Measurements from ENCODE around the gene IFNLR1.

The IFNLR1 gene

GRCh38 chr1:24178407-24178806, 8.7 kb downstream of the IFNLR1 start:
- no peak for DNase-seq

- DNase-seq: no peak
These were observed 9.9 kb downstream of the IFNLR1 start for GRCh38 chr1:24177161-24177560.

- no peak for DNase-seq
These were observed 11.9 kb downstream of the IFNLR1 start for GRCh38 chr1:24175033-24175755.

GRCh38 chr1:24173638-24174575, 13.2 kb downstream of the IFNLR1 start:
- DNase-seq: no peak

GRCh38 chr1:24172598-24172997, 14.5 kb downstream of the IFNLR1 start:
- no peak for DNase-seq

GRCh38 chr1:24169286-24169685, 17.8 kb downstream of the IFNLR1 start:
- DNase-seq: no peak

- no peak for DNase-seq
These were observed 18.8 kb downstream of the IFNLR1 start for GRCh38 chr1:24168245-24168644.

GRCh38 chr1:24167008-24167407, 20.1 kb downstream of the IFNLR1 start:
- DNase-seq: no peak

GRCh38 chr1:24165500-24165899, 21.6 kb downstream of the IFNLR1 start:
- no peak for DNase-seq

- DNase-seq: no peak
These were observed 23.1 kb downstream of the IFNLR1 start for GRCh38 chr1:24164004-24164403.

GRCh38 chr1:24162201-24162600, 24.9 kb downstream of the IFNLR1 start:
- DNase-seq: no peak

GRCh38 chr1:24161270-24161669, 25.8 kb downstream of the IFNLR1 start:
- no peak for DNase-seq

- DNase-seq: no peak
These were observed 27.7 kb downstream of the IFNLR1 start for GRCh38 chr1:24159366-24159765.

GRCh38 chr1:24157918-24158481, 29.1 kb downstream of the IFNLR1 start:
- peak in 1 of 58 donors; percentile 11 for DNase-seq

GRCh38 chr1:24156542-24157260, 30.4 kb downstream of the IFNLR1 start:
- DNase-seq: no peak

GRCh38 chr1:24155011-24155782, 31.9 kb downstream of the IFNLR1 start:
- no peak for DNase-seq

- DNase-seq: no peak
These were observed 32.9 kb downstream of the IFNLR1 start for GRCh38 chr1:24154215-24154614.

GRCh38 chr1:24152631-24153494, 34.2 kb downstream of the IFNLR1 start:
- DNase-seq: no peak

GRCh38 chr1:24151175-24151533, 35.9 kb downstream of the IFNLR1 start:
- no peak for DNase-seq
